IMR-90 (cell line): ENCODE measurements around the gene USP16. TPM values are rescaled to one million over a fixed set of nuclear protein-coding genes. Genes with fewer than 3 reads are reported as not detected.

Source experiments
- ATAC-seq: fragments of 200-7000 bp; cut with Tn5 transposase; 2 replicates; pipeline ENCODE4 v1.9.1; 2020; ENCODE audit warnings: low read depth, mild to moderate bottlenecking, moderate library complexity
- BruUV-seq: library from RNA; stranded (reverse); fragments of 400-500 nt; replicated peaks from 2 replicates; lab custom pipeline; 2021; lab: Mats Ljungman, UMichigan
- CTCF ChIA-PET: fragments of 300-600 bp; formaldehyde crosslinking; extraction: SDS; loops from one replicate; lab custom pipeline; 2021; ENCODE audit warnings: antibody characterized with exemption; lab: Yijun Ruan, JAX
- POLR2A ChIA-PET: fragments of 300-600 bp; sonication (Branson Sonifier 250); formaldehyde crosslinking; loops from one replicate; lab custom pipeline; 2022; ENCODE audit warnings: antibody characterized with exemption; ENCODE audit not compliant: unreplicated experiment; lab: Charles Lee
- DNase-seq: peaks from one replicate; pipeline ENCODE4 v3.0.0; 2013
- H2AFZ ChIP-seq: replicated peaks from 2 replicates; pipeline ENCODE3; 2013; ENCODE audit warnings: low read length, mild to moderate bottlenecking; ENCODE audit not compliant: poor library complexity
- H2AK5ac ChIP-seq: 2 replicates; pipeline ENCODE4 v1.6.1; 2013; ENCODE audit warnings: low read depth, low read length, inconsistent platforms
- H2AK9ac ChIP-seq: replicated peaks from 2 replicates; pipeline ENCODE3; 2013; ENCODE audit warnings: mild to moderate bottlenecking, low read depth, low read length, moderate library complexity; ENCODE audit not compliant: poor library complexity
- H2BK120ac ChIP-seq: 2 replicates; pipeline ENCODE4 v1.6.1; 2013; ENCODE audit warnings: low read depth, low read length, inconsistent platforms
- H2BK15ac ChIP-seq: 3 replicates; pipeline ENCODE4 v1.6.1; 2013; ENCODE audit warnings: low read depth, low read length, inconsistent platforms
- H2BK20ac ChIP-seq: 2 replicates; pipeline ENCODE4 v1.6.1; 2013; ENCODE audit warnings: low read depth, mild to moderate bottlenecking, inconsistent platforms, low read length, moderate library complexity
- H2BK5ac ChIP-seq: 2 replicates; pipeline ENCODE4 v1.6.1; 2013; ENCODE audit warnings: mild to moderate bottlenecking, low read depth, low read length, inconsistent platforms; ENCODE audit not compliant: poor library complexity, severe bottlenecking
- H3K14ac ChIP-seq: replicated peaks from 2 replicates; pipeline ENCODE4 v1.6.1; 2013; ENCODE audit warnings: low read depth, low read length, inconsistent platforms
- H3K18ac ChIP-seq: 2 replicates; pipeline ENCODE4 v1.6.1; 2013; ENCODE audit warnings: low read depth, low read length, control low read depth
- H3K23ac ChIP-seq: 2 replicates; pipeline ENCODE4 v1.6.1; 2013; ENCODE audit warnings: low read depth, low read length, inconsistent platforms
- H3K27ac ChIP-seq: 2 replicates; pipeline ENCODE4 v1.5.1; 2013; ENCODE audit warnings: mild to moderate bottlenecking, control low read depth, low read length; ENCODE audit not compliant: insufficient read depth
- H3K27me3 ChIP-seq: 2 replicates; pipeline ENCODE4 v1.6.1; 2013; ENCODE audit warnings: low read length; ENCODE audit not compliant: control insufficient read depth, insufficient read depth
- H3K36me3 ChIP-seq: 2 replicates; pipeline ENCODE4 v1.6.1; 2013; ENCODE audit warnings: low read length, mixed read lengths; ENCODE audit not compliant: control insufficient read depth, insufficient read depth
- H3K4ac ChIP-seq: 2 replicates; pipeline ENCODE4 v1.6.1; 2013; ENCODE audit warnings: low read depth, low read length, inconsistent platforms
- H3K4me1 ChIP-seq: 2 replicates; pipeline ENCODE4 v1.6.1; 2013; ENCODE audit warnings: low read length, mixed read lengths; ENCODE audit not compliant: control insufficient read depth, insufficient read depth
- H3K4me2 ChIP-seq: 2 replicates; pipeline ENCODE4 v1.6.1; 2013; ENCODE audit warnings: low read depth, mild to moderate bottlenecking, control low read depth, low read length, moderate library complexity
- H3K4me3 ChIP-seq: 2 replicates; pipeline ENCODE4 v1.5.1; 2013; ENCODE audit warnings: low read depth, mild to moderate bottlenecking, control low read depth, low read length, moderate library complexity; ENCODE audit not compliant: insufficient read depth
- H3K56ac ChIP-seq: 2 replicates; pipeline ENCODE4 v1.6.1; 2013; ENCODE audit warnings: low read length, inconsistent platforms; ENCODE audit not compliant: insufficient read depth; ENCODE audit errors: extremely low read depth
- H3K79me1 ChIP-seq, 2 experiments: 2 replicates each; pipeline ENCODE4 v1.6.1; 2013; ENCODE audit warnings: low read length in 2 of 2, inconsistent platforms in 1 of 2, low read depth in 1 of 2
- H3K9ac ChIP-seq: 2 replicates; pipeline ENCODE4 v1.6.1; 2013; ENCODE audit warnings: low read depth, low read length, control low read depth
- H3K9me1 ChIP-seq: 2 replicates; pipeline ENCODE4 v1.6.1; 2013; ENCODE audit warnings: low read length, inconsistent platforms; ENCODE audit not compliant: insufficient read depth
- H3K9me3 ChIP-seq: 2 replicates; pipeline ENCODE4 v1.6.1; 2013; ENCODE audit warnings: low read length; ENCODE audit not compliant: control insufficient read depth, insufficient read depth
- H4K20me1 ChIP-seq: 2 replicates; pipeline ENCODE4 v1.6.1; 2013; ENCODE audit warnings: low read length, inconsistent platforms; ENCODE audit not compliant: insufficient read depth
- H4K5ac ChIP-seq: 2 replicates; pipeline ENCODE4 v1.6.1; 2013; ENCODE audit warnings: mild to moderate bottlenecking, low read depth, low read length, control low read depth
- H4K8ac ChIP-seq, 2 experiments: 2 replicates each; pipeline ENCODE4 v1.6.1; 2013; ENCODE audit warnings: low read depth in 2 of 2, low read length in 2 of 2, control low read depth in 1 of 2, inconsistent platforms in 1 of 2
- H4K91ac ChIP-seq: 2 replicates; pipeline ENCODE4 v1.6.1; 2013; ENCODE audit warnings: low read depth, low read length, inconsistent platforms; ENCODE audit not compliant: insufficient read depth
- CHD1 ChIP-seq: IDR thresholded peaks from 2 replicates; pipeline ENCODE4 v1.6.1; 2012; ENCODE audit warnings: low read depth, low read length, improper control_type of control experiment
- ELK1 ChIP-seq: fragments of 150-350 bp; IDR thresholded peaks from 2 replicates; pipeline ENCODE4 v1.6.1; 2016; ENCODE audit warnings: low read depth, mild to moderate bottlenecking, low read length, moderate library complexity, borderline replicate concordance
- FOS ChIP-seq: fragments of 150-350 bp; IDR thresholded peaks from 2 replicates; pipeline ENCODE4 v1.6.1; 2016; ENCODE audit warnings: low read depth, low read length
- MAZ ChIP-seq: IDR thresholded peaks from 2 replicates; pipeline ENCODE4 v1.6.1; 2012; ENCODE audit warnings: low read depth, mild to moderate bottlenecking, low read length, improper control_type of control experiment, moderate library complexity, borderline replicate concordance
- MXI1 ChIP-seq: IDR thresholded peaks from 2 replicates; pipeline ENCODE4 v1.6.1; 2012; ENCODE audit warnings: low read depth, mild to moderate bottlenecking, low read length, moderate library complexity, borderline replicate concordance
- NFE2L2 ChIP-seq: fragments of 150-350 bp; IDR thresholded peaks from 2 replicates; pipeline ENCODE4 v1.6.1; 2016; ENCODE audit warnings: low read depth, mild to moderate bottlenecking, low read length
- RAD21 ChIP-seq: IDR thresholded peaks from 2 replicates; pipeline ENCODE4 v1.6.1; 2012; ENCODE audit warnings: low read length, improper control_type of control experiment
- RCOR1 ChIP-seq: IDR thresholded peaks from 2 replicates; pipeline ENCODE4 v1.6.1; 2012; ENCODE audit warnings: mild to moderate bottlenecking, low read length, improper control_type of control experiment; ENCODE audit not compliant: insufficient replicate concordance
- RFX5 ChIP-seq: IDR thresholded peaks from 2 replicates; pipeline ENCODE4 v1.8.0; 2012; ENCODE audit warnings: low read depth, mild to moderate bottlenecking, low read length, moderate library complexity
- USF2 ChIP-seq: fragments of 150-350 bp; IDR thresholded peaks from 2 replicates; pipeline ENCODE4 v1.6.1; 2017; ENCODE audit warnings: mild to moderate bottlenecking, antibody characterized with exemption, low read length, low read depth
- WGBS, 2 experiments: methylation state at CpG; one replicate each; pipeline versions ENCODE4 v1.1.5 to v1.1.7; 2013; ENCODE audit warnings: missing lambda C conversion rate in 2 of 2; ENCODE audit not compliant: insufficient read length in 1 of 2; ENCODE audit errors: extremely low coverage in 2 of 2; 5-methylcytosine and 5-hydroxymethylcytosine counted together
- dilution Hi-C: fragments of 300-500 bp; cut with HindIII; formaldehyde crosslinking; loops from one replicate; pipeline ENCODE4 v1.14.3; 2018; ENCODE audit warnings: low sequenced_read_pairs; ENCODE audit not compliant: unreplicated experiment
- in situ Hi-C: fragments of 300-500 bp; cut with MboI; formaldehyde crosslinking; loops from 3 replicates; pipeline ENCODE4 v1.14.3; 2019; ENCODE audit warnings: low sequenced_read_pairs, inconsistent platforms, mixed read lengths
- intact Hi-C: fragments of 100-400 bp; cut with micrococcal nuclease; formaldehyde crosslinking; loops from 2 replicates; pipeline ENCODE4 v1.10.0; 2022
- polyA plus RNA-seq, 3 experiments: library from polyadenylated mRNA; depleted of rRNA; stranded (reverse); fragments of >200 nt; gene quantifications; 2 replicates each; pipeline ENCODE4 v1.2.3, GENCODE V29; 2012; ENCODE audit warnings: low replicate concordance in 1 of 3
- total RNA-seq: library from RNA; depleted of rRNA; stranded (reverse); fragments of >200 nt; gene quantifications from 2 replicates; pipeline ENCODE4 v1.2.3, GENCODE V29; 2012

Gene USP16
- total and polyA plus RNA-seq, 2 of the 4 experiments (the other 2 are of a cell fraction), result 15.5 to 28.7 TPM

GRCh38 chr21:28986677-28987076, 37.8 kb upstream of the USP16 start:
- dilution Hi-C loops, result no loop called here
- no peak for ATAC-seq
- CTCF ChIA-PET, result interaction anchor here (0.5 kb wide), 1 partner anchor 19 kb away, joined by 3 read pairs; no protein-coding TSS in a partner anchor

More at GRCh38 chr21:28986677-28987076, 37.8 kb upstream of the USP16 start:
- Histone ChIP-seq H3K4me2 (no peak overlapping the region), H4K5ac (no peak overlapping the region), H4K8ac (no peak overlapping the region), H2BK120ac (no peak overlapping the region), H4K91ac (no peak overlapping the region), H2BK15ac (no peak overlapping the region), H2BK5ac (no peak overlapping the region), H3K23ac (no peak overlapping the region; the same call in 1 of the 2 replicates), H3K4ac (no peak overlapping the region), H2AFZ (no peak overlapping the region), H2AK5ac (no peak overlapping the region), H3K56ac (no peak overlapping the region), H2BK20ac (no peak overlapping the region), H3K79me1 (peaks cover 10 to 30% of the 10 kb centered on the region in 2 experiments), H3K9ac (no peak overlapping the region), H4K20me1 (peaks cover 2% of the 10 kb centered on the region; the same call in 1 of the 2 replicates), H3K9me3 (no peaks in the 10 kb centered on the region), H3K4me1 (no peaks in the 10 kb centered on the region), H3K36me3 (peaks cover 14% of the 10 kb centered on the region), H3K18ac (no peak overlapping the region), H2AK9ac (no peak overlapping the region), H3K27ac (no peak overlapping the region), H3K14ac (no peak overlapping the region), H3K27me3 (no peaks in the 10 kb centered on the region), H3K9me1 (no peaks in the 10 kb centered on the region), H3K4me3 (no peak overlapping the region)
- intact Hi-C loops, result no loop called here
- WGBS, 2 experiments, result no CpG with 5 or more reads among the region's 4 CpGs
- POLR2A ChIA-PET, result no interaction called here
- no TSS peak for BruUV-seq
- no peak for DNase-seq
- TF ChIP-seq MAZ (no peak), CHD1 (no peak), RAD21 (no peak), ELK1 (no peak), MXI1 (no peak), FOS (no peak), NFE2L2 (no peak), USF2 (no peak), RFX5 (no peak), RCOR1 (no peak)
- in situ Hi-C loops, result no loop called here
